Measurements from ENCODE around the gene TUBA8. TPM values are rescaled to one million over a fixed set of nuclear protein-coding genes. Genes with fewer than 3 reads are reported as not detected.
A peak's percentile ranks its signal among the peaks of the same experiment; 100 is the strongest.
"Not testable (repeated sequence)": the region's sequence is repeated elsewhere in the genome, so short reads cannot be mapped to it uniquely, and the experiment has no call there.

TUBA8 gene
- total RNA-seq, 3 donors from 2014 or later = 1.6 to 14.7 (median 2.9) TPM

- no peak for DNase-seq (ENCODE audit: low spot score in 2 of 2)
- TF ChIP-seq, protein P1, sequence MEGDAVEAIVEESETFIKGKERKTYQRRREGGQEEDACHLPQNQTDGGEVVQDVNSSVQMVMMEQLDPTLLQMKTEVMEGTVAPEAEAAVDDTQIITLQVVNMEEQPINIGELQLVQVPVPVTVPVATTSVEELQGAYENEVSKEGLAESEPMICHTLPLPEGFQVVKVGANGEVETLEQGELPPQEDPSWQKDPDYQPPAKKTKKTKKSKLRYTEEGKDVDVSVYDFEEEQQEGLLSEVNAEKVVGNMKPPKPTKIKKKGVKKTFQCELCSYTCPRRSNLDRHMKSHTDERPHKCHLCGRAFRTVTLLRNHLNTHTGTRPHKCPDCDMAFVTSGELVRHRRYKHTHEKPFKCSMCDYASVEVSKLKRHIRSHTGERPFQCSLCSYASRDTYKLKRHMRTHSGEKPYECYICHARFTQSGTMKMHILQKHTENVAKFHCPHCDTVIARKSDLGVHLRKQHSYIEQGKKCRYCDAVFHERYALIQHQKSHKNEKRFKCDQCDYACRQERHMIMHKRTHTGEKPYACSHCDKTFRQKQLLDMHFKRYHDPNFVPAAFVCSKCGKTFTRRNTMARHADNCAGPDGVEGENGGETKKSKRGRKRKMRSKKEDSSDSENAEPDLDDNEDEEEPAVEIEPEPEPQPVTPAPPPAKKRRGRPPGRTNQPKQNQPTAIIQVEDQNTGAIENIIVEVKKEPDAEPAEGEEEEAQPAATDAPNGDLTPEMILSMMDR (IDR thresholded peaks at IDR 0.05) = no peak
- TF ChIP-seq POLR2A (IDR thresholded peaks at IDR 0.05) (no peak), POLR2AphosphoS5 (IDR thresholded peaks at IDR 0.05) (no peak)
- Histone ChIP-seq H3K27me3 (no peaks in the 10 kb centered on the region), H3K9me3 (no peaks in the 10 kb centered on the region), H3K36me3 (no peaks in the 10 kb centered on the region), H3K4me3 (no peak overlapping the region), H3K27ac (peak overlapping the region in 1 of 2 donors; percentile 7), H3K4me1 (peaks cover 0 to 11% of the 10 kb centered on the region in 2 donors)
- intact Hi-C loops (cut with DNase I; ENCODE audit: low total_unique reads) = no loop called here
These were observed 44.3 kb downstream of the TUBA8 start for GRCh38 chr22:18154821-18155390.

DNA sequence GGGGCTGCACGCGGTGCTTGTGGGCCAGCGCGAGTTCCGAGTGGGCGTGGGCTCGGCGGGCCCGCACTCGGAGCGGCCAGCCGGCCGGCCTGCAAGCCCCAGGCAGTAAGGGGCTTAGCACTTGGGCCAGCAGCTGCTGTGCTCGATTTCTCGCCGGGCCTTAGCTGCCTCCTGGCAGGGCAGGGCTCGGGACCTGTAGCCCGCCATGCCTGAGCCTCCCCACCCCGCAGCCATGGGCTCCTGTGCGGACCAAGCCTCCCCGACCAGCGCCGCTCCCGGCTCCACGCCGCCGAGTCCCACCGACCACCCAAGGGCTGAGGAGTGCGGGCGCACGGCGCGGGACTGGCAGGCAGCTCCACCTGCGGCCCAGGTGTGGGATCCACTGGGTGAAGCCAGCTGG lies 44.9 kb downstream of the TUBA8 start:
- H3K36me3 ChIP-seq; intact Hi-C loops (cut with DNase I; ENCODE audit: low total_unique reads); H3K9me3 ChIP-seq; H3K4me3 ChIP-seq; DNase-seq (ENCODE audit: low spot score in 2 of 2); H3K27me3 ChIP-seq: not testable (repeated sequence)
- Histone ChIP-seq H3K27ac (peak overlapping the region in 1 of 2 donors; percentile 7), H3K4me1 (peaks cover 0 to 11% of the 10 kb centered on the region in 2 donors)

DNA sequence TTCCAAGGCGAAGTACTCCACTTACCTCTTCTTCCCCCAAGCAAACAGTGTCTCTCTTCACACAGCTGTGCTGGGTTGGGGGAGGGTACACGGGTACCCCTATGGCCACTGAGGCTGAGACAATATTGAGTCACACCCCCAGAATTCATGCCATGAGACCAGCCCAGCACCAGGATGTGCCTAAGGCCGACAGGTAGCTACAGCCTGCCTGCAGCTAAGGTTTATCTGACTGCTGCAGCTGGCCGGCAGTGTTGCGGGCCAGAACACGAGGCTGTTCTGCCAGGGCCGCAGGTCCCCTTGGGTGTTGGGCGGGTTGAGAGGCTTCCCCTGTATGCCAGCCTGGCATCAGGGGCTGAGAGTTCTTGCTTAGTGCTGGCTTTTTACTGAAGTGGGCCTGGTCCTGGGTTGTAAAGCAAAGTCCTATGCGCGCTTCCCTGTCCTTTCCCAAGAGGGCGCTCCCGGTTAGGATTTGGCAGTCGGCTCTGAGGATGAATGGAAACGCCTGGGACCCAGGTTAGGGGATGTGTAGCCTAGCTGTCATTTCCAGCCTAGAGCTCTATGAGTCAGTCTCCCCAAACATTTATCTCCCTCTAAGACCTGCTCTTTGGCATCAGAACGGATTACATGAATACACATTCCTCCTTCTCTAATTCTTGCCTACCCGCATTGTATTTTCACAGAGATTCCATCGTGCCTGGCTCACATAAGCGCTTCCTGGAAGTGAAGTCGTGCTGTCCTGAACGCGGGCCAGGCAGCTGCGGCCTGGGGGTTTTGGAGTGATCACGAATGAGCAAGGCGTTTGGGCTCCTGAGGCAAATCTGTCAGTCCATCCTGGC lies 46.5 kb downstream of the TUBA8 start:
- H3K27me3 ChIP-seq = no peaks in the 10 kb centered on the region
- H3K9me3 ChIP-seq = no peaks in the 10 kb centered on the region
- DNase-seq (ENCODE audit: low spot score in 2 of 2) = peak; percentile 59 to 78
- peaks cover 0 to 11% of the 10 kb centered on the region in 2 donors for H3K4me1 ChIP-seq
- no peaks in the 10 kb centered on the region for H3K36me3 ChIP-seq
- TF ChIP-seq, protein P1 (IDR thresholded peaks at IDR 0.05) = peak; percentile 22 to 67 (median 56)
- no peak for TF ChIP-seq POLR2A (IDR thresholded peaks at IDR 0.05)
- TF ChIP-seq POLR2AphosphoS5 (IDR thresholded peaks at IDR 0.05) = peak in 2 of 3 donors; percentile 32 to 60
- peak overlapping the region in 1 of 3 donors; percentile 41 for H3K4me3 ChIP-seq
- intact Hi-C loops (cut with DNase I; ENCODE audit: low total_unique reads) = no loop called here
- peak overlapping the region; percentile 57 to 88 for H3K27ac ChIP-seq

DNA sequence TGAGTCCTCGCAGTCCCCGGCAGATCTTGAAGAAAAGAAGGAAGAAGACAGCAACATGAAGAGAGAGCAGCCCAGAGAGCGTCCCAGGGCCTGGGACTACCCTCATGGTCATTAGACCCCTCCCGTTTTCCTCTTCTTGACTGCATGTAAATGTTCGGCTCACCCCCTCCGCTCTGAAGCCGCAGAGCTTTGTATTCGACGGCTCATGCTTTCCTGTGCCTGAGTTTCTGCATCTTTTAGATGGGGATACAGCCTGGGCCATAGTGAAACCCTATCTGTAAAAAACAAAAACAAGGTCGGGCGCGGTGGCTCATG lies 47.1 kb downstream of the TUBA8 start:
- DNase-seq (ENCODE audit: low spot score in 2 of 2) = no peak
- peak overlapping the region in 1 of 3 donors; percentile 41 for H3K4me3 ChIP-seq
- intact Hi-C loops (cut with DNase I; ENCODE audit: low total_unique reads) = no loop called here
- no peaks in the 10 kb centered on the region for H3K36me3 ChIP-seq
- H3K27me3 ChIP-seq = no peaks in the 10 kb centered on the region
- TF ChIP-seq POLR2AphosphoS5 (IDR thresholded peaks at IDR 0.05) (no peak), POLR2A (IDR thresholded peaks at IDR 0.05) (no peak)
- TF ChIP-seq, protein P1 (IDR thresholded peaks at IDR 0.05) = no peak
- no peaks in the 10 kb centered on the region for H3K9me3 ChIP-seq
- H3K27ac ChIP-seq = peak overlapping the region; percentile 57 to 88
- peaks cover 0 to 11% of the 10 kb centered on the region in 2 donors for H3K4me1 ChIP-seq

GRCh38 chr22:18160641-18161040 lies 50.0 kb downstream of the TUBA8 start:
- H3K9me3 ChIP-seq; H3K27me3 ChIP-seq; DNase-seq (ENCODE audit: low spot score in 2 of 2); H3K4me3 ChIP-seq; intact Hi-C loops (cut with DNase I; ENCODE audit: low total_unique reads); H3K36me3 ChIP-seq; H3K27ac ChIP-seq: not testable (repeated sequence)
- peaks cover 0 to 11% of the 10 kb centered on the region in 2 donors for H3K4me1 ChIP-seq

DNA sequence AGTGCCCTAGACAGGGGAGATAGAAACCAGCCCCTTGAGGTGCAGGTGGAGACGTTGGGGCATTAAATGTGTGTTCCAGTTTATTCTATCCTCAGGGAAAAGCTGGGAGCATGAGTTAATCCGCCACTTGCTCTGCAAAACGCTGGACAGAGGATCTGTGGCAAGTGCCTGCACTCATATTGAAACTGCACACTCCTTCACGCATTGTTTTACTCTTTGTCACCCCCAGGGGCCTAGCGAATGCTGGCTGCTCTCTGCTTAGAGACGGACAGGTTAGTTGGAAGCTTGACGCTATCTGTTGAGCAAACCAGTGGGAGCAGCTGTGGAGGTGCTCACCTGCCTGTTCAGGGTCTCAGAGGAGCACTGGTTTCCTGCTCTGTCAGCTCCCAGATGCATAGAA lies 53.2 kb downstream of the TUBA8 start:
- H3K27ac ChIP-seq; H3K4me3 ChIP-seq; intact Hi-C loops (cut with DNase I; ENCODE audit: low total_unique reads); DNase-seq (ENCODE audit: low spot score in 2 of 2); H3K36me3 ChIP-seq; H3K27me3 ChIP-seq; H3K4me1 ChIP-seq; H3K9me3 ChIP-seq: not testable (repeated sequence)

- intact Hi-C loops (cut with DNase I; ENCODE audit: low total_unique reads); H3K4me1 ChIP-seq; DNase-seq (ENCODE audit: low spot score in 2 of 2); H3K27me3 ChIP-seq; H3K9me3 ChIP-seq; H3K27ac ChIP-seq; H3K4me3 ChIP-seq; H3K36me3 ChIP-seq: not testable (repeated sequence)
These were observed 54.0 kb downstream of the TUBA8 start for GRCh38 chr22:18164584-18164983.

- H3K27me3 ChIP-seq; DNase-seq (ENCODE audit: low spot score in 2 of 2); H3K9me3 ChIP-seq; intact Hi-C loops (cut with DNase I; ENCODE audit: low total_unique reads); H3K4me3 ChIP-seq; H3K36me3 ChIP-seq; H3K4me1 ChIP-seq; H3K27ac ChIP-seq: not testable (repeated sequence)
These were observed 54.7 kb downstream of the TUBA8 start for GRCh38 chr22:18165356-18165755.

- H3K27me3 ChIP-seq; H3K4me3 ChIP-seq; H3K9me3 ChIP-seq; H3K4me1 ChIP-seq; intact Hi-C loops (cut with DNase I; ENCODE audit: low total_unique reads); H3K27ac ChIP-seq; H3K36me3 ChIP-seq; DNase-seq (ENCODE audit: low spot score in 2 of 2): not testable (repeated sequence)
These were observed 59.7 kb downstream of the TUBA8 start for GRCh38 chr22:18170284-18170683.

DNA sequence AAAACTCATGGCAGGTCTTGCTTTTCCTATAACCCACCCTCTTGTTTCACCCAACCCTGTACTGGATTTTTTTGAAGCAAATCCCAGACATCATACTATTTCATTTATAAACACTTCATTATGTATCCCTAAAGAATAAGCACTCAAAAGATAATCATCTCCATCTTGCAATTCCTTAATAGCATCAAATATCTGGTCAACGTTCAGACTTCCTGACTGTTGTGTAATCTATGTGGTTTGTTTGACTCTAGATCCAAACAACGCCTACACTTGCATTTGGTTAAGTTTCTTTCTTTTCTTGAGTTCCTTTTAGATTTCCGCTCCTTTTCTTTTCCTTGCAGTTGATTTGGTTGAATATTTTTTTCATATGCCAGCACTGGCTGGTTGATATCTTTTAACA lies 61.6 kb downstream of the TUBA8 start:
- H3K9me3 ChIP-seq; H3K27me3 ChIP-seq; H3K4me3 ChIP-seq; H3K4me1 ChIP-seq; H3K36me3 ChIP-seq; DNase-seq (ENCODE audit: low spot score in 2 of 2); intact Hi-C loops (cut with DNase I; ENCODE audit: low total_unique reads); H3K27ac ChIP-seq: not testable (repeated sequence)

All from breast epithelium (tissue), 4 donors.